GM18861 (cell line): ENCODE data around the gene SAC3D1.

Experiments
- ATAC-seq: cut with Tn5 transposase; IDR thresholded peaks from one replicate; pipeline ENCODE4 v1.9.1; 2021; ENCODE audit not compliant: unreplicated experiment

SAC3D1 gene

DNA sequence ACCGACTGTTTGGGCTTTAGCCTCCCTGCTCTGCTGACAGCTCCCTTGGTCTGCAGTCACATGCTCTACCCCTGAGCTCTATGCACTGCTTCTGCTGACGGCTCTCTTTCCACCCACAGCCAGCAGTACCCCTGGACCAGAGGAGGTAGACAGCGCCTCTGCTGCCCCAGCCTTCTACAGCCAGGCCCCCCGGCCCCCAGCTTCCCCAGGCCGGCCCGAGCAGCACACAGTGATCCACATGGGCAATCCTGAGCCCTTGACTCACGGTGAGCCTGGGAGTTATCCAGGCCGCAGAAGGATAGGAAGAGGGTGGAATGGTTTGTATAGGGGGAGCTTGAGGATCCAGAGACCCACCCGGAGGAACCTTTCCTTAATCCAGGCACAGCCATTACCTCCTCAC lies 45.8 kb downstream of the SAC3D1 start:
- ATAC-seq = no peak

DNA sequence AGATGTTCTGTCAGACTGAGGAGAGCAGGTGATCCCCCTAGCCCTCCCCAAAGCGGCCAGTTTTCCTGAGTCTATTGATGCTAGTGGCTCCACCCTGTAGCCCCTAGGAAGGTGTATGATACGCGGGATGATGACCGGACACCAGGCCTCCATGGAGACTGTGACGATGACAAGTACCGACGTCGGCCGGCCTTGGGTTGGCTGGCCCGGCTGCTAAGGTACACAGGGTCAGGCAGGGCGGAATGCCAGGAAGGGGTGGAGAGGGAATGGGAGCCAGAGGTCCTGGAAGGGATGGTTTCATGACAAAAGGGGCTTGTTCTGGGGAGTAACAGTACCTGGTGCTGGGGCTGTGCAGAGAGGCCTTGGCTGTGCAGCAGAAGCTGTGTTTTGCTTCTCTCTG lies 46.2 kb downstream of the SAC3D1 start:
- ATAC-seq = no peak

GRCh38 chr11:65087827-65088226 lies 46.8 kb downstream of the SAC3D1 start:
- no peak for ATAC-seq

GRCh38 chr11:65089621-65090020 lies 48.6 kb downstream of the SAC3D1 start:
- no peak for ATAC-seq

GRCh38 chr11:65090628-65091027 lies 49.6 kb downstream of the SAC3D1 start:
- ATAC-seq = no peak
